CD14-positive monocyte (primary cell): Measurements from ENCODE around the gene SUV39H1. TPM values are rescaled to one million over a fixed set of nuclear protein-coding genes. Genes with fewer than 3 reads are reported as not detected.

Experiments used
- DNase-seq, 3 donors: peaks; one replicate each; pipeline ENCODE4 v3.0.0-alpha.2; 2011 to 2022
- H2AFZ ChIP-seq: 2 replicates; pipeline ENCODE4 v1.6.0; 2012; ENCODE audit warnings: mild to moderate bottlenecking, low read depth, low read length, inconsistent platforms; ENCODE audit not compliant: insufficient read depth, poor library complexity, severe bottlenecking
- H3K27ac ChIP-seq, 2 donors: 1 replicate in 1 of 2; 2 replicates in 1 of 2; pipeline ENCODE4 v1.5.1; 2012 to 2013; ENCODE audit warnings: low read length in 2 of 2, control low read depth in 1 of 2, inconsistent platforms in 1 of 2, low read depth in 1 of 2, mild to moderate bottlenecking in 1 of 2
- H3K27me3 ChIP-seq, 2 donors: one replicate each; pipeline versions ENCODE4 v1.6.0 to v1.6.1; 2011 to 2013; ENCODE audit warnings: low read length in 2 of 2; ENCODE audit not compliant: control insufficient read depth in 2 of 2, insufficient read depth in 2 of 2
- H3K36me3 ChIP-seq, 2 donors: replicated peaks in 1 of 2; 1 replicate in 1 of 2; 2 replicates in 1 of 2; pipeline versions ENCODE4 v1.5.1 to v1.6.1; 2012 to 2013; ENCODE audit warnings: low read length in 2 of 2, control low read depth in 1 of 2, inconsistent platforms in 1 of 2, mild to moderate bottlenecking in 1 of 2; ENCODE audit not compliant: insufficient read depth in 2 of 2, control insufficient read depth in 1 of 2
- H3K4me1 ChIP-seq, 2 donors: 1 replicate in 1 of 2; 2 replicates in 1 of 2; pipeline versions ENCODE4 v1.5.1 to v1.6.1; 2012 to 2013; ENCODE audit warnings: low read length in 2 of 2, control low read depth in 1 of 2, inconsistent platforms in 1 of 2, mild to moderate bottlenecking in 1 of 2, moderate library complexity in 1 of 2; ENCODE audit not compliant: insufficient read depth in 2 of 2, control insufficient read depth in 1 of 2
- H3K4me2 ChIP-seq: replicated peaks from 2 replicates; pipeline ENCODE3; 2012; ENCODE audit warnings: low read length, moderate library complexity, mild to moderate bottlenecking; ENCODE audit not compliant: poor library complexity, severe bottlenecking; ENCODE audit errors: extremely low read depth
- H3K4me3 ChIP-seq, 3 experiments: fragments of 200-600 bp in 1 of 3; sonication (generic) in 1 of 3; replicated peaks in 1 of 3; 1 replicate in 2 of 3; 2 replicates in 1 of 3; pipeline ENCODE4 v1.5.1; 2011 to 2013; ENCODE audit warnings: low read length in 3 of 3, mild to moderate bottlenecking in 3 of 3, control low read depth in 2 of 3, low read depth in 2 of 3, inconsistent platforms in 1 of 3, moderate library complexity in 1 of 3
- H3K79me2 ChIP-seq: 2 replicates; pipeline ENCODE4 v1.6.0; 2012; ENCODE audit warnings: mild to moderate bottlenecking, control low read depth, inconsistent platforms, low read length, moderate library complexity; ENCODE audit not compliant: insufficient read depth
- H3K9ac ChIP-seq: 2 replicates; pipeline ENCODE4 v1.6.0; 2017; ENCODE audit warnings: low read length, mild to moderate bottlenecking; ENCODE audit not compliant: insufficient read depth, poor library complexity, severe bottlenecking
- H3K9me3 ChIP-seq, 2 donors: replicated peaks in 1 of 2; 1 replicate in 1 of 2; 2 replicates in 1 of 2; pipeline versions ENCODE4 v1.5.1 to v1.6.1; 2012 to 2013; ENCODE audit warnings: low read length in 2 of 2, control low read depth in 1 of 2; ENCODE audit not compliant: control insufficient read depth in 1 of 2, insufficient read depth in 1 of 2
- H4K20me1 ChIP-seq: 2 replicates; pipeline ENCODE4 v1.6.0; 2012; ENCODE audit warnings: mild to moderate bottlenecking, low read length, control low read depth, moderate library complexity; ENCODE audit not compliant: insufficient read depth
- H3K27ac Mint-ChIP-seq, 7 donors: one replicate each; pipeline ENCODE4 v1.8.0; 2020; ENCODE audit warnings: mild to moderate bottlenecking in 7 of 7, mixed read lengths in 7 of 7, moderate library complexity in 6 of 7, inconsistent platforms in 2 of 7
- H3K27me3 Mint-ChIP-seq, 3 donors: one replicate each; pipeline ENCODE4 v1.8.0; 2021 to 2022; ENCODE audit warnings: low read depth in 3 of 3, mild to moderate bottlenecking in 3 of 3, mixed read lengths in 3 of 3, moderate library complexity in 3 of 3, inconsistent platforms in 1 of 3
- H3K36me3 Mint-ChIP-seq, 2 donors: one replicate each; pipeline ENCODE4 v1.8.0; 2020; ENCODE audit warnings: mixed read lengths in 2 of 2, inconsistent platforms in 1 of 2, mild to moderate bottlenecking in 1 of 2
- H3K4me1 Mint-ChIP-seq: one replicate; pipeline ENCODE4 v1.8.0; 2020; ENCODE audit warnings: mild to moderate bottlenecking, mixed read lengths
- H3K4me3 Mint-ChIP-seq, 2 donors: one replicate each; pipeline ENCODE4 v1.8.0; 2020; ENCODE audit warnings: mild to moderate bottlenecking in 2 of 2, mixed read lengths in 2 of 2, moderate library complexity in 1 of 2
- H3K9me3 Mint-ChIP-seq, 7 donors: one replicate each; pipeline ENCODE4 v1.8.0; 2020 to 2022; ENCODE audit warnings: mixed read lengths in 7 of 7, mild to moderate bottlenecking in 6 of 7, moderate library complexity in 6 of 7, inconsistent platforms in 2 of 7
- CTCF ChIP-seq: fragments of 200-600 bp; IDR thresholded peaks from one replicate; pipeline ENCODE4 v1.8.0; 2022; ENCODE audit warnings: antibody characterized with exemption, mild to moderate bottlenecking
- WGBS: methylation state at CpG from one replicate; pipeline ENCODE4 v1.1.5; 2013; ENCODE audit warnings: missing lambda C conversion rate; ENCODE audit not compliant: insufficient coverage; 5-methylcytosine and 5-hydroxymethylcytosine counted together
- intact Hi-C, 2 donors: fragments of 100-400 bp; cut with micrococcal nuclease; formaldehyde crosslinking; loops; one replicate each; pipeline versions ENCODE4 v1.15.0 to v1.15.1; 2023
- polyA plus RNA-seq, 3 donors: library from polyadenylated mRNA; depleted of rRNA in 1 of 3; unstranded in 2 of 3; stranded (reverse) in 1 of 3; fragments of 300-500 nt in 2 of 3; fragments of >200 nt in 1 of 3; fragmentation: Illumina TruSeq in 2 of 3; gene quantifications; 1 replicate in 2 of 3; 2 replicates in 1 of 3; pipeline ENCODE4 v1.2.3, GENCODE V29; 2012 to 2021

The SUV39H1 gene
- polyA plus RNA-seq, 3 donors: 2.8 to 3.4 (median 2.9) TPM

- Histone ChIP-seq H3K4me1 (peaks cover 7 to 11% of the 10 kb centered on the region in 2 donors), H3K4me2 (peak overlapping the region; percentile 70), H4K20me1 (no peaks in the 10 kb centered on the region), H3K27ac (no peak overlapping the region), H3K9me3 (no peaks in the 10 kb centered on the region), H3K79me2 (no peaks in the 10 kb centered on the region), H3K36me3 (no peaks in the 10 kb centered on the region), H2AFZ (peak overlapping the region; percentile 21), H3K27me3 (no peaks in the 10 kb centered on the region), H3K9ac (no peak overlapping the region), H3K4me3 (no peak overlapping the region)
- H3K27ac Mint-ChIP-seq: peak overlapping the region in 5 of 7 donors; percentile 6 to 96 (median 25)
- intact Hi-C loops: loop anchor here in 1 of 2 donors (5.0 kb wide), 1 partner anchor 66 kb away; the partner anchor contains the start of gene HDAC6
- no peak for TF ChIP-seq CTCF
- WGBS: 100% methylated on average over 1 of the region's 1 CpG
- no peaks in the 10 kb centered on the region for H3K36me3 Mint-ChIP-seq
- peaks cover 16% of the 10 kb centered on the region for H3K4me1 Mint-ChIP-seq
- DNase-seq: no peak
- peaks cover 0 to 3% (median 0%) of the 10 kb centered on the region in 7 donors for H3K9me3 Mint-ChIP-seq
- peaks cover 1 to 7% (median 2%) of the 10 kb centered on the region in 3 donors for H3K27me3 Mint-ChIP-seq
- H3K4me3 Mint-ChIP-seq: peak overlapping the region in 1 of 2 donors; percentile 77
Observed at GRCh38 chrX:48736303-48736702, 39.8 kb downstream of the SUV39H1 start.

GRCh38 chrX:48736878-48737212 is 40.3 kb downstream of the SUV39H1 start:
- Mint-ChIP-seq H3K9me3 (peaks cover 0 to 3% (median 0%) of the 10 kb centered on the region in 7 donors), H3K4me1 (peaks cover 16% of the 10 kb centered on the region), H3K4me3 (peak overlapping the region in 1 of 2 donors; percentile 77), H3K27me3 (peaks cover 1 to 7% (median 2%) of the 10 kb centered on the region in 3 donors), H3K36me3 (no peaks in the 10 kb centered on the region), H3K27ac (peak overlapping the region in 6 of 7 donors; percentile 28 to 96 (median 91))
- Histone ChIP-seq H3K4me2 (peak overlapping the region; percentile 70), H3K9ac (peak overlapping the region; percentile 82), H3K4me3 (peak overlapping the region in 1 of 3 experiments; percentile 77), H3K9me3 (no peaks in the 10 kb centered on the region), H3K36me3 (no peaks in the 10 kb centered on the region), H3K27me3 (no peaks in the 10 kb centered on the region), H2AFZ (peak overlapping the region; percentile 21), H4K20me1 (no peaks in the 10 kb centered on the region), H3K4me1 (peaks cover 7 to 11% of the 10 kb centered on the region in 2 donors), H3K79me2 (no peaks in the 10 kb centered on the region), H3K27ac (peak overlapping the region; percentile 86 to 91)
- intact Hi-C loops: loop anchor here in 1 of 2 donors (5.0 kb wide), 1 partner anchor 65 kb away; the partner anchor contains the start of gene HDAC6
- no peak for DNase-seq
- WGBS: 9% methylated on average over 9 of the region's 10 CpGs
- TF ChIP-seq CTCF: no peak
